Glutamatergic neuron (in vitro differentiated cells): Measurements from ENCODE around the gene BMP6. TPM values are rescaled to one million over a fixed set of nuclear protein-coding genes. Genes with fewer than 3 reads are reported as not detected.

ENCODE experiments used
- DNase-seq: peaks from one replicate; pipeline ENCODE4 v3.0.0; 2022
- H3K27ac Mint-ChIP-seq: one replicate; pipeline ENCODE4 v1.8.0; 2020; ENCODE audit warnings: mild to moderate bottlenecking, mixed read lengths, inconsistent platforms; ENCODE audit not compliant: unreplicated experiment
- H3K27me3 Mint-ChIP-seq: one replicate; pipeline ENCODE4 v1.8.0; 2020; ENCODE audit warnings: mild to moderate bottlenecking, moderate library complexity, mixed read lengths, inconsistent platforms; ENCODE audit not compliant: unreplicated experiment
- H3K36me3 Mint-ChIP-seq: one replicate; pipeline ENCODE4 v1.8.0; 2020; ENCODE audit warnings: mild to moderate bottlenecking, mixed read lengths, inconsistent platforms; ENCODE audit not compliant: unreplicated experiment
- H3K4me1 Mint-ChIP-seq: one replicate; pipeline ENCODE4 v1.8.0; 2020; ENCODE audit warnings: mild to moderate bottlenecking, low read depth, mixed read lengths, inconsistent platforms; ENCODE audit not compliant: unreplicated experiment
- H3K4me3 Mint-ChIP-seq: one replicate; pipeline ENCODE4 v1.8.0; 2020; ENCODE audit warnings: mild to moderate bottlenecking, mixed read lengths, inconsistent platforms; ENCODE audit not compliant: unreplicated experiment
- H3K9me3 Mint-ChIP-seq: one replicate; pipeline ENCODE4 v1.8.0; 2020; ENCODE audit warnings: mild to moderate bottlenecking, moderate library complexity, mixed read lengths, inconsistent platforms; ENCODE audit not compliant: unreplicated experiment
- CTCF ChIP-seq: fragments of 200-600 bp; sonication (generic); IDR thresholded peaks from one replicate; pipeline ENCODE4 v1.5.0; 2021; ENCODE audit not compliant: partially characterized antibody, unreplicated experiment
- total RNA-seq: library from RNA; stranded (reverse); fragmentation: NEBNext Ultra II Directional; extraction: Animal tissue kit (Norgen Biotek cat#: 25700); gene quantifications from one replicate; pipeline ENCODE4 v1.2.1, GENCODE V29; 2021; ENCODE audit not compliant: unreplicated experiment

BMP6 gene
- total RNA-seq, 1 donor from 2014 or later, result 0.25 TPM

GRCh38 chr6:7902221-7902620 lies 176.3 kb downstream of the BMP6 start:
- peaks cover 4% of the 10 kb centered on the region for H3K36me3 Mint-ChIP-seq

GRCh38 chr6:7902867-7903266 lies 177.0 kb downstream of the BMP6 start:
- Mint-ChIP-seq H3K9me3 (peaks cover 3% of the 10 kb centered on the region), H3K4me1 (peaks cover 5% of the 10 kb centered on the region), H3K36me3 (peaks cover 4% of the 10 kb centered on the region), H3K4me3 (no peak overlapping the region), H3K27me3 (peaks cover 2% of the 10 kb centered on the region), H3K27ac (no peak overlapping the region)
- no peak for DNase-seq
- TF ChIP-seq CTCF, result no peak

More at GRCh38 chr6:7902221-7902620, 176.3 kb downstream of the BMP6 start:
- TF ChIP-seq CTCF, result no peak
- no peak overlapping the region for H3K4me3 Mint-ChIP-seq
- H3K27me3 Mint-ChIP-seq, result no peaks in the 10 kb centered on the region
- no peak overlapping the region for H3K27ac Mint-ChIP-seq
- no peak for DNase-seq
- peaks cover 3% of the 10 kb centered on the region for H3K9me3 Mint-ChIP-seq
- peaks cover 7% of the 10 kb centered on the region for H3K4me1 Mint-ChIP-seq

- Mint-ChIP-seq H3K27me3 (peaks cover 4% of the 10 kb centered on the region), H3K4me3 (no peak overlapping the region)
These were observed 177.8 kb downstream of the BMP6 start for GRCh38 chr6:7903673-7904072.

GRCh38 chr6:7904654-7905319 lies 178.9 kb downstream of the BMP6 start:
- H3K27ac Mint-ChIP-seq, result no peak overlapping the region
- H3K36me3 Mint-ChIP-seq, result no peaks in the 10 kb centered on the region
- no peak for TF ChIP-seq CTCF
- H3K9me3 Mint-ChIP-seq, result peaks cover 2% of the 10 kb centered on the region
- no peak overlapping the region for H3K4me3 Mint-ChIP-seq
- DNase-seq, result no peak
- peaks cover 4% of the 10 kb centered on the region for H3K27me3 Mint-ChIP-seq
- H3K4me1 Mint-ChIP-seq, result no peaks in the 10 kb centered on the region

More at GRCh38 chr6:7903673-7904072, 177.8 kb downstream of the BMP6 start:
- Mint-ChIP-seq H3K9me3 (peaks cover 2% of the 10 kb centered on the region), H3K4me1 (peaks cover 2% of the 10 kb centered on the region), H3K27ac (no peak overlapping the region), H3K36me3 (peaks cover 2% of the 10 kb centered on the region)
- no peak for TF ChIP-seq CTCF
- DNase-seq, result no peak

GRCh38 chr6:7905416-7905815 lies 179.5 kb downstream of the BMP6 start:
- Mint-ChIP-seq H3K27me3 (peaks cover 4% of the 10 kb centered on the region), H3K9me3 (peaks cover 2% of the 10 kb centered on the region), H3K4me1 (no peaks in the 10 kb centered on the region), H3K36me3 (no peaks in the 10 kb centered on the region), H3K27ac (no peak overlapping the region), H3K4me3 (no peak overlapping the region)
- no peak for TF ChIP-seq CTCF
- DNase-seq, result no peak
